AG09319 (cell line): ENCODE results near the gene EZR.
"Not testable (repeated sequence)": the region's sequence is repeated elsewhere in the genome, so short reads cannot be mapped to it uniquely, and the experiment has no call there.

Source experiments
- DNase-seq: peaks from one replicate; pipeline ENCODE4 v3.0.0-alpha.2; 2010; ENCODE audit warnings: low read depth; ENCODE audit errors: extremely low read depth
- TF ChIP-seq, protein P1 (sequence below): IDR thresholded peaks from 2 replicates; pipeline ENCODE4 v1.5.1; 2011; ENCODE audit warnings: low read depth, mild to moderate bottlenecking, inconsistent platforms, low read length, moderate library complexity

Gene EZR

GRCh38 chr6:158832026-158832425 is 12.9 kb upstream of the EZR start:
- TF ChIP-seq, protein P1, sequence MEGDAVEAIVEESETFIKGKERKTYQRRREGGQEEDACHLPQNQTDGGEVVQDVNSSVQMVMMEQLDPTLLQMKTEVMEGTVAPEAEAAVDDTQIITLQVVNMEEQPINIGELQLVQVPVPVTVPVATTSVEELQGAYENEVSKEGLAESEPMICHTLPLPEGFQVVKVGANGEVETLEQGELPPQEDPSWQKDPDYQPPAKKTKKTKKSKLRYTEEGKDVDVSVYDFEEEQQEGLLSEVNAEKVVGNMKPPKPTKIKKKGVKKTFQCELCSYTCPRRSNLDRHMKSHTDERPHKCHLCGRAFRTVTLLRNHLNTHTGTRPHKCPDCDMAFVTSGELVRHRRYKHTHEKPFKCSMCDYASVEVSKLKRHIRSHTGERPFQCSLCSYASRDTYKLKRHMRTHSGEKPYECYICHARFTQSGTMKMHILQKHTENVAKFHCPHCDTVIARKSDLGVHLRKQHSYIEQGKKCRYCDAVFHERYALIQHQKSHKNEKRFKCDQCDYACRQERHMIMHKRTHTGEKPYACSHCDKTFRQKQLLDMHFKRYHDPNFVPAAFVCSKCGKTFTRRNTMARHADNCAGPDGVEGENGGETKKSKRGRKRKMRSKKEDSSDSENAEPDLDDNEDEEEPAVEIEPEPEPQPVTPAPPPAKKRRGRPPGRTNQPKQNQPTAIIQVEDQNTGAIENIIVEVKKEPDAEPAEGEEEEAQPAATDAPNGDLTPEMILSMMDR = no peak
- DNase-seq = no peak

GRCh38 chr6:158831571-158831970 is 12.4 kb upstream of the EZR start:
- TF ChIP-seq, protein P1 = no peak
- DNase-seq = no peak

- TF ChIP-seq, protein P1 = no peak
- no peak for DNase-seq
These were observed 11.6 kb upstream of the EZR start for GRCh38 chr6:158830736-158831135.

DNA sequence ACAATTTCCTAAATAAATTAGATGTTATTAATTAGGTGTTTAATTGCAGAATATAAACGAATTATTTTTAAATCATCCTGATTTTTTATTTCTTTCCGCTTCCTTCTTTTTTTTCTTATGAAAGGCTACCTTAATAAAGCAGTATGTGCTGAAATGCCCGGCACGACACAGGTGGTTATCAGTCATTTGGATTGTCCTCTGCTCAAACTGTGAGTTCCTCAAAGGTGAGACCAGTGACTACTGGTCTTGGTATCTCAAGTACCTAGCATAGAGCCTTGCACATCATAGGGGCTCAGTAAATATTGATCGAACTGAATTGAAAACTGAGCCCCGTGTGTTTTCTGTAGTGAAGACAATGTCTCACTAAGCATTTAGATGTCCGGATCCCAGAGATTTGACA is 9.6 kb upstream of the EZR start:
- DNase-seq = no peak
- TF ChIP-seq, protein P1 = no peak

DNA sequence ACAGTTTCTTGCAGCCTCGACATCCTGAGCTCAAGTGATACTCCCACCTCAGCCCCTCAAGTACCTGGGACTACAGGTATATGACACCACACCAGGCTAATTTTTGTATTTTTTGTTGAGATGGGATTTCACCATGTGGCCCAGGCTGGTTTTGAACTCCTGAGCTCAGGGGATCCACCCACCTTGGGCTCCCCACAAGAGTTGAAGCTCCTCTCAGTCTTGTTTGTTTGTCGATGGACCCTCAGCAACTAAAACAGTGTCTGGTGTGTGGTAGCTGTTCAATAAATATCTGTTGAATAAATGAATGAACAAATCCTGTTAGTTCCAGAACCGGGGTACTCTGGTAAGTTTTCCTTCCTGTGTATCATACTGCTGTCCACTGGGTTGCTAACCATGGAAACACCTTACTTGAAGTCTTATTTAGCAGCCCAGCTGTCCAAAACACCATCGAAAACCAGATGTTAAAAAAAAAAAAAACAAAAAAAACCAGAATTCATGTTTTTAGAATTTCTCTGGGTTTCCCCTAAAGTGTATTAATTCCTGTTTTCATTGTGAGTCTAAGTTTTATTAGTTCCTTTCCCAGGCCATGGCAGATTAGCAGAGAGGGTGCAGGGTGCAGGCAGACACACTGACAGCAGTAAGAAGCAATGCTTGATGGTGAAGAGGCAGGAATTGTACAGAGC is 7.8 kb upstream of the EZR start:
- DNase-seq = no peak
- TF ChIP-seq, protein P1 = no peak

- no peak for DNase-seq
- TF ChIP-seq, protein P1 = no peak
These were observed 6.8 kb upstream of the EZR start for GRCh38 chr6:158825951-158826306.

DNA sequence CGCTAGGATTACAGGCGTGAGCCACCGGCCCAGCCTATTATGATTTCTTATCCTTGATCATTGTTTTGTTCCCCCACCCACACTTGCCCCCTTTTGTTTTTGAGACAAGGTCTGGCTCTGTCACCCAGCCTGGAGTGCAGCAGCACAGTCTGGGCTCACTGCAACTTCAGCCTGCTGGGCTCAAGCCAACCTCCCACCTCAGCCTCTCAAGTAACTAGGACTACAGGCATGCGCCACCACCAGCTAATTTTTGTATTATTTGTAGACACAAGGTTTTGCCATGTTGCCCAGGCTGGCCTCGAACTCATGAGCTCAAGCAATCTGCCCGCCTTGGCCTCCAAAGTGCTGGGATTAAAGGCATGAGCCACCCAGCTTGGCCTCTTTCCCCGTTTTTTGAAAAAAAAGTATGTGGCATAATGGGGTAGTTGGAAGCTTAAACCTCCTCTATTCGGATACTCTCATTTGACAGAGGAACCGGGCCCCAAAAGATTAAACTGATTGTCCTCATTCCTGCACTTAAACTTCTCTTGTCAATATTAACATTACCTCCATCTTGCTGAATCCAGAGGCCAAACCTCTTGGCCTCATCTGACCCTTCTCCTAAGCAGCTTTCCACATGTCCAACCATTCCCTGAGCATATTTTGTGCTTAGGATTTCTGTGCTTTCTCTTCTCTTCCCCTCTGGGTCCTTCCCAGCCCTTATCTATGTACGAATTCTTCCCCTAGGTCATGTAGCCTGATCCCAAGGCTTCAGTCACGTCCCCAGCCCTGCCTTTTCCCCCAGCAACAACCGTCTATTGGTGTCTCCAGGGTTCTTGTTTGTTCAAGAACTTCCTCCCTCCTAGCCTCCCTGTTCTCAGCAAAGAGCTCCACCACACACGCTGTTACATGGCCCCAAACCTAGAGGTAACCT is 6.1 kb upstream of the EZR start:
- TF ChIP-seq, protein P1 = no peak
- DNase-seq = no peak

- DNase-seq = not testable (repeated sequence)
These were observed 4.4 kb upstream of the EZR start for GRCh38 chr6:158823616-158824015.
